Peyer's patch (tissue), 4 donors: ENCODE results near the gene RNGTT.

Experiments
- POLR2A ChIP-seq, 2 donors: fragments of 450-650 bp; IDR thresholded peaks; one replicate each; pipeline ENCODE4 v1.5.1; 2017; ENCODE audit warnings: antibody characterized with exemption in 2 of 2, mild to moderate bottlenecking in 2 of 2, moderate library complexity in 2 of 2
- TF ChIP-seq, protein P1 (sequence below), 6 experiments: fragments of 450-650 bp in 4 of 6; fragments of 200-600 bp in 2 of 6; sonication (generic) in 1 of 6; IDR thresholded peaks; one replicate each; pipeline ENCODE4 v1.5.1; 2017 to 2019; ENCODE audit warnings: antibody characterized with exemption in 6 of 6, mild to moderate bottlenecking in 3 of 6, moderate library complexity in 1 of 6

DNA sequence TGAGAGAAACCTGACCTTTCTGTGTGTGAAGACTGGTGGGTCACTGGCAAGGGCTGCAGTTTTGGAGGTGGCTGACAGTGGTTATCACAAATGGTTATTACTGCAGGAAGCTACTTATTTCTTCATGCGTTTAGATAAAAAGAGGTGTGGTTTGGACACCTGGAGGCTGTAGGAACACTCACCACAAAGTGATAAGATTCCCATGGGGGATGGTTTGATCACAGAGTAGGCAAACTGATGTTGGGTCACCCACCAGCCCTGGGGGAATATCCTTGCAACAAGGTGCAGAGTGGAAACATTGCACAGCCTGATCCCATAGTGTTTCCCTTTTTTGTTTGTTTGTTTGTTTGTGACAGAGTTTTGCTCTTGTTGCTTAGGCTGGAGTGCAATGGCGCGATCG, 33.9 kb upstream of the RNGTT start:
- TF ChIP-seq POLR2A (IDR thresholded peaks at IDR 0.05), result no peak
- TF ChIP-seq, protein P1, sequence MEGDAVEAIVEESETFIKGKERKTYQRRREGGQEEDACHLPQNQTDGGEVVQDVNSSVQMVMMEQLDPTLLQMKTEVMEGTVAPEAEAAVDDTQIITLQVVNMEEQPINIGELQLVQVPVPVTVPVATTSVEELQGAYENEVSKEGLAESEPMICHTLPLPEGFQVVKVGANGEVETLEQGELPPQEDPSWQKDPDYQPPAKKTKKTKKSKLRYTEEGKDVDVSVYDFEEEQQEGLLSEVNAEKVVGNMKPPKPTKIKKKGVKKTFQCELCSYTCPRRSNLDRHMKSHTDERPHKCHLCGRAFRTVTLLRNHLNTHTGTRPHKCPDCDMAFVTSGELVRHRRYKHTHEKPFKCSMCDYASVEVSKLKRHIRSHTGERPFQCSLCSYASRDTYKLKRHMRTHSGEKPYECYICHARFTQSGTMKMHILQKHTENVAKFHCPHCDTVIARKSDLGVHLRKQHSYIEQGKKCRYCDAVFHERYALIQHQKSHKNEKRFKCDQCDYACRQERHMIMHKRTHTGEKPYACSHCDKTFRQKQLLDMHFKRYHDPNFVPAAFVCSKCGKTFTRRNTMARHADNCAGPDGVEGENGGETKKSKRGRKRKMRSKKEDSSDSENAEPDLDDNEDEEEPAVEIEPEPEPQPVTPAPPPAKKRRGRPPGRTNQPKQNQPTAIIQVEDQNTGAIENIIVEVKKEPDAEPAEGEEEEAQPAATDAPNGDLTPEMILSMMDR (IDR thresholded peaks at IDR 0.05), result no peak
